IMR-90 (cell line): Measurements from ENCODE around the gene JADE2.

Experiments
- FOS ChIP-seq: fragments of 150-350 bp; IDR thresholded peaks from 2 replicates; pipeline ENCODE4 v1.6.1; 2016; ENCODE audit warnings: low read depth, low read length
- POLR2A ChIP-seq: IDR thresholded peaks from 2 replicates; pipeline ENCODE4 v1.6.1; 2012; ENCODE audit warnings: mild to moderate bottlenecking, low read depth, low read length
- RAD21 ChIP-seq: IDR thresholded peaks from 2 replicates; pipeline ENCODE4 v1.6.1; 2012; ENCODE audit warnings: low read length, improper control_type of control experiment
- RFX5 ChIP-seq: IDR thresholded peaks from 2 replicates; pipeline ENCODE4 v1.8.0; 2012; ENCODE audit warnings: low read depth, mild to moderate bottlenecking, low read length, moderate library complexity
- SMC3 ChIP-seq: fragments of 150-350 bp; IDR thresholded peaks from 2 replicates; pipeline ENCODE4 v1.6.1; 2016; ENCODE audit warnings: low read depth, mild to moderate bottlenecking, antibody characterized with exemption, low read length, moderate library complexity
- TF ChIP-seq, protein P1 (sequence below): conservative IDR thresholded peaks from 2 replicates; pipeline ENCODE4 v1.5.1; 2012; ENCODE audit warnings: mild to moderate bottlenecking, low read depth, low read length, improper control_type of control experiment
- TF ChIP-seq, protein P2 (sequence below): fragments of 150-350 bp; IDR thresholded peaks from 2 replicates; pipeline ENCODE4 v1.6.1; 2016; ENCODE audit warnings: low read depth, mild to moderate bottlenecking, low read length, moderate library complexity, borderline replicate concordance

GRCh38 chr5:134525683-134526482 lies 413 bp downstream of the JADE2 start:
- TF ChIP-seq, protein P1, sequence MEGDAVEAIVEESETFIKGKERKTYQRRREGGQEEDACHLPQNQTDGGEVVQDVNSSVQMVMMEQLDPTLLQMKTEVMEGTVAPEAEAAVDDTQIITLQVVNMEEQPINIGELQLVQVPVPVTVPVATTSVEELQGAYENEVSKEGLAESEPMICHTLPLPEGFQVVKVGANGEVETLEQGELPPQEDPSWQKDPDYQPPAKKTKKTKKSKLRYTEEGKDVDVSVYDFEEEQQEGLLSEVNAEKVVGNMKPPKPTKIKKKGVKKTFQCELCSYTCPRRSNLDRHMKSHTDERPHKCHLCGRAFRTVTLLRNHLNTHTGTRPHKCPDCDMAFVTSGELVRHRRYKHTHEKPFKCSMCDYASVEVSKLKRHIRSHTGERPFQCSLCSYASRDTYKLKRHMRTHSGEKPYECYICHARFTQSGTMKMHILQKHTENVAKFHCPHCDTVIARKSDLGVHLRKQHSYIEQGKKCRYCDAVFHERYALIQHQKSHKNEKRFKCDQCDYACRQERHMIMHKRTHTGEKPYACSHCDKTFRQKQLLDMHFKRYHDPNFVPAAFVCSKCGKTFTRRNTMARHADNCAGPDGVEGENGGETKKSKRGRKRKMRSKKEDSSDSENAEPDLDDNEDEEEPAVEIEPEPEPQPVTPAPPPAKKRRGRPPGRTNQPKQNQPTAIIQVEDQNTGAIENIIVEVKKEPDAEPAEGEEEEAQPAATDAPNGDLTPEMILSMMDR, result 0 out of 2 replicates have a peak, but pooled peaks have one; percentile 8
- peak; percentile 68 for TF ChIP-seq POLR2A
- no peak for TF ChIP-seq FOS
- TF ChIP-seq RFX5, result no peak
- peak; percentile 31; the same call in 1 of the 2 replicates for TF ChIP-seq SMC3
- TF ChIP-seq, protein P2, sequence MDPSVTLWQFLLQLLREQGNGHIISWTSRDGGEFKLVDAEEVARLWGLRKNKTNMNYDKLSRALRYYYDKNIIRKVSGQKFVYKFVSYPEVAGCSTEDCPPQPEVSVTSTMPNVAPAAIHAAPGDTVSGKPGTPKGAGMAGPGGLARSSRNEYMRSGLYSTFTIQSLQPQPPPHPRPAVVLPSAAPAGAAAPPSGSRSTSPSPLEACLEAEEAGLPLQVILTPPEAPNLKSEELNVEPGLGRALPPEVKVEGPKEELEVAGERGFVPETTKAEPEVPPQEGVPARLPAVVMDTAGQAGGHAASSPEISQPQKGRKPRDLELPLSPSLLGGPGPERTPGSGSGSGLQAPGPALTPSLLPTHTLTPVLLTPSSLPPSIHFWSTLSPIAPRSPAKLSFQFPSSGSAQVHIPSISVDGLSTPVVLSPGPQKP, result no peak
- TF ChIP-seq RAD21, result peak; percentile 50
